PC-3 (cell line): Measurements from ENCODE around the gene CROCC.

Source experiments
- CTCF ChIP-seq: fragments of 300-600 bp; sonication (generic); conservative IDR thresholded peaks from 2 replicates; pipeline ENCODE4 v1.5.1; 2017; ENCODE audit warnings: antibody characterized with exemption, low read depth, mild to moderate bottlenecking, low read length
- EZH2 ChIP-seq: fragments of 300-600 bp; sonication (generic); IDR thresholded peaks from one replicate; pipeline ENCODE4 v1.6.1; 2017; ENCODE audit warnings: antibody characterized with exemption, mild to moderate bottlenecking, low read length; ENCODE audit not compliant: unreplicated experiment
- EZH2phosphoT487 ChIP-seq: fragments of 300-600 bp; sonication (generic); IDR thresholded peaks from 2 replicates; pipeline ENCODE4 v1.6.1; 2018; ENCODE audit warnings: mild to moderate bottlenecking, antibody characterized with exemption, low read length, borderline replicate concordance

GRCh38 chr1:16980473-16981268 is 58.9 kb downstream of the CROCC start, which contains the start of gene MFAP2:
- no peak for TF ChIP-seq EZH2
- TF ChIP-seq CTCF, result no peak
- TF ChIP-seq EZH2phosphoT487, result no peak
